Tibial artery (tissue), 4 donors: Measurements from ENCODE around the gene N4BP2.

Experiments
- DNase-seq, 2 donors: peaks; one replicate each; pipeline ENCODE4 v3.0.0-alpha.2; 2019
- H3K27ac ChIP-seq, 2 donors: fragments of 200-600 bp; sonication (generic) in 1 of 2; 1 replicate in 1 of 2; 2 replicates in 1 of 2; pipeline ENCODE4 v1.5.1; 2018 to 2019; ENCODE audit warnings: mild to moderate bottlenecking in 1 of 2
- H3K27me3 ChIP-seq, 2 donors: fragments of 200-600 bp; sonication (generic) in 1 of 2; one replicate each; pipeline versions ENCODE4 v1.5.1 to v1.6.0; 2016 to 2019
- H3K36me3 ChIP-seq, 3 donors: fragments of 200-600 bp; sonication (generic) in 2 of 3; one replicate each; pipeline ENCODE4 v1.5.1; 2016 to 2019; ENCODE audit warnings: mild to moderate bottlenecking in 2 of 3
- H3K4me1 ChIP-seq, 4 donors: fragments of 200-600 bp; sonication (generic) in 2 of 4; 1 replicate in 3 of 4; 2 replicates in 1 of 4; pipeline ENCODE4 v1.5.1; 2016 to 2019
- H3K4me3 ChIP-seq, 2 donors: fragments of 200-600 bp; sonication (generic) in 1 of 2; 1 replicate in 1 of 2; 2 replicates in 1 of 2; pipeline ENCODE4 v1.5.1; 2018 to 2019; ENCODE audit warnings: mild to moderate bottlenecking in 2 of 2
- H3K9me3 ChIP-seq, 3 donors: fragments of 200-600 bp; sonication (generic) in 1 of 3; one replicate each; pipeline ENCODE4 v1.5.1; 2016 to 2019
- CTCF ChIP-seq, 2 experiments: fragments of 200-600 bp in 1 of 2; fragments of 450-650 bp in 1 of 2; IDR thresholded peaks; one replicate each; pipeline ENCODE4 v1.5.1; 2017 to 2019; ENCODE audit warnings: antibody characterized with exemption in 2 of 2, mild to moderate bottlenecking in 1 of 2, moderate library complexity in 1 of 2
- intact Hi-C: fragments of 100-400 bp; cut with DNase I; formaldehyde crosslinking; loops from one replicate; pipeline ENCODE4 v1.15.0; 2023; ENCODE audit warnings: low total_unique reads

Gene N4BP2

GRCh38 chr4:40033613-40034012, 23.0 kb upstream of the N4BP2 start:
- Histone ChIP-seq H3K27me3 (no peaks in the 10 kb centered on the region), H3K27ac (no peak overlapping the region), H3K36me3 (no peaks in the 10 kb centered on the region), H3K4me1 (no peaks in the 10 kb centered on the region), H3K9me3 (no peaks in the 10 kb centered on the region), H3K4me3 (no peak overlapping the region)
- no peak for TF ChIP-seq CTCF (IDR thresholded peaks at IDR 0.05)
- intact Hi-C loops, result no loop called here
- DNase-seq, result no peak

- no peak for DNase-seq
- H3K36me3 ChIP-seq, result no peaks in the 10 kb centered on the region
- intact Hi-C loops, result no loop called here
- H3K27ac ChIP-seq, result no peak overlapping the region
- no peaks in the 10 kb centered on the region for H3K4me1 ChIP-seq
- no peak for TF ChIP-seq CTCF (IDR thresholded peaks at IDR 0.05)
- H3K9me3 ChIP-seq, result no peaks in the 10 kb centered on the region
- H3K4me3 ChIP-seq, result no peak overlapping the region
- H3K27me3 ChIP-seq, result no peaks in the 10 kb centered on the region
These were observed 17.7 kb upstream of the N4BP2 start for GRCh38 chr4:40038977-40039376.

GRCh38 chr4:40040908-40041307, 15.7 kb upstream of the N4BP2 start:
- Histone ChIP-seq H3K4me3 (no peak overlapping the region), H3K27me3 (no peaks in the 10 kb centered on the region), H3K36me3 (no peaks in the 10 kb centered on the region), H3K9me3 (no peaks in the 10 kb centered on the region), H3K27ac (no peak overlapping the region), H3K4me1 (peaks cover 0 to 8% (median 2%) of the 10 kb centered on the region in 4 donors)
- TF ChIP-seq CTCF (IDR thresholded peaks at IDR 0.05), result no peak
- intact Hi-C loops, result no loop called here
- DNase-seq, result no peak

GRCh38 chr4:40043786-40044185, 12.9 kb upstream of the N4BP2 start:
- H3K4me3 ChIP-seq, result no peak overlapping the region
- DNase-seq, result no peak
- H3K4me1 ChIP-seq, result peaks cover 0 to 16% (median 2%) of the 10 kb centered on the region in 4 donors
- H3K27me3 ChIP-seq, result no peaks in the 10 kb centered on the region
- no peaks in the 10 kb centered on the region for H3K9me3 ChIP-seq
- no peak overlapping the region for H3K27ac ChIP-seq
- intact Hi-C loops, result no loop called here
- TF ChIP-seq CTCF (IDR thresholded peaks at IDR 0.05), result no peak
- no peaks in the 10 kb centered on the region for H3K36me3 ChIP-seq

- intact Hi-C loops, result no loop called here
- no peak for DNase-seq
- peak overlapping the region in 1 of 2 donors; percentile 48 for H3K27ac ChIP-seq
These were observed 10.2 kb upstream of the N4BP2 start for GRCh38 chr4:40046311-40046980.

More at GRCh38 chr4:40046311-40046980, 10.2 kb upstream of the N4BP2 start:
- Histone ChIP-seq H3K4me3 (no peak overlapping the region), H3K36me3 (no peaks in the 10 kb centered on the region), H3K4me1 (peaks cover 0 to 20% (median 2%) of the 10 kb centered on the region in 4 donors), H3K9me3 (no peaks in the 10 kb centered on the region), H3K27me3 (no peaks in the 10 kb centered on the region)
- no peak for TF ChIP-seq CTCF (IDR thresholded peaks at IDR 0.05)
